NCI-H2196 (cell line): ENCODE results near the gene RBM23.
A peak's percentile ranks its signal among the peaks of the same experiment; 100 is the strongest.
"Not testable (repeated sequence)": the region's sequence is repeated elsewhere in the genome, so short reads cannot be mapped to it uniquely, and the experiment has no call there.

Experiments used
- DNase-seq: peaks from one replicate; lab custom pipeline; 2025; ENCODE audit not compliant: unreplicated experiment; lab: John Stamatoyannopoulos, UW

The RBM23 gene

GRCh38 chr14:22865424-22866405 lies 53.2 kb downstream of the RBM23 start:
- DNase-seq, result no peak

GRCh38 chr14:22864979-22865378 lies 54.0 kb downstream of the RBM23 start:
- no peak for DNase-seq

GRCh38 chr14:22861651-22862050 lies 57.3 kb downstream of the RBM23 start:
- no peak for DNase-seq

GRCh38 chr14:22860377-22860776 lies 58.6 kb downstream of the RBM23 start:
- not testable (repeated sequence) for DNase-seq

- no peak for DNase-seq
Measured at GRCh38 chr14:22856428-22856827, 62.5 kb downstream of the RBM23 start.

- DNase-seq, result no peak
Measured at GRCh38 chr14:22854963-22855724, 63.8 kb downstream of the RBM23 start.

GRCh38 chr14:22854296-22854695 lies 64.7 kb downstream of the RBM23 start:
- DNase-seq, result not testable (repeated sequence)

GRCh38 chr14:22852940-22853767 lies 65.8 kb downstream of the RBM23 start:
- DNase-seq, result peak; percentile 78

GRCh38 chr14:22852599-22852939 lies 66.4 kb downstream of the RBM23 start:
- DNase-seq, result no peak

GRCh38 chr14:22852178-22852577 lies 66.8 kb downstream of the RBM23 start:
- not testable (repeated sequence) for DNase-seq

GRCh38 chr14:22850944-22851764 lies 67.8 kb downstream of the RBM23 start:
- no peak for DNase-seq

- no peak for DNase-seq
Measured at GRCh38 chr14:22849212-22849819, 69.6 kb downstream of the RBM23 start.

GRCh38 chr14:22848351-22849164 lies 70.4 kb downstream of the RBM23 start:
- no peak for DNase-seq

- no peak for DNase-seq
Measured at GRCh38 chr14:22847661-22848341, 71.1 kb downstream of the RBM23 start.

- DNase-seq, result no peak
Measured at GRCh38 chr14:22846811-22847307, 72.1 kb downstream of the RBM23 start.

- no peak for DNase-seq
Measured at GRCh38 chr14:22845821-22846625, 72.9 kb downstream of the RBM23 start.

GRCh38 chr14:22845103-22845394 lies 73.9 kb downstream of the RBM23 start:
- DNase-seq, result no peak
